Hepatocyte (in vitro differentiated cells): ENCODE measurements around the gene ADGRA1.

ENCODE experiments used
- EZH2 ChIP-seq: fragments of 200-600 bp; sonication (generic); IDR thresholded peaks from 2 replicates; pipeline ENCODE4 v1.6.1; 2016; ENCODE audit warnings: antibody characterized with exemption, mild to moderate bottlenecking, borderline replicate concordance
- TF ChIP-seq, protein P1 (sequence below): fragments of 200-600 bp; sonication (generic); IDR thresholded peaks from 2 replicates; pipeline ENCODE4 v1.5.1; 2016; ENCODE audit warnings: antibody characterized with exemption, mild to moderate bottlenecking; ENCODE audit not compliant: poor library complexity

DNA sequence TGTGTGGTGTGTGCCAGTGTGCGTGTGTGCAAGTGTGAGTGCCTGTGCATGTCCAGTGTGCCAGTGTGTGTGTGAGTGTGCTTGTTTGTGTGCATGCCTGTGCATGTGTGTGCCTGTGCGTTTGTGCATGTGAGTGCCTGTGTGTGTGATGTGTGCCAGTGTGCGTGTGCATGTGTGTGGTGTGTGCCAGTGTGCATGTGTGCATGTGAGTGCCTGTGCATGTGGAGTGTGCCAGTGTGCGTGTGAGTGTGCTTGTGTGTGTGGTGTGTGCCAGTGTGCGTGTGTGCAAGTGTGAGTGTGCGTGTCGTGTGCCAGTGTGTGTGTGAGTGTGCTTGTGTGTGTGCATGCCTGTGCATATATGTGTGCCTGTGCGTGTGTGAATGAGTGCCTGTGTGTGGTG is 33.8 kb downstream of the ADGRA1 start:
- TF ChIP-seq, protein P1, sequence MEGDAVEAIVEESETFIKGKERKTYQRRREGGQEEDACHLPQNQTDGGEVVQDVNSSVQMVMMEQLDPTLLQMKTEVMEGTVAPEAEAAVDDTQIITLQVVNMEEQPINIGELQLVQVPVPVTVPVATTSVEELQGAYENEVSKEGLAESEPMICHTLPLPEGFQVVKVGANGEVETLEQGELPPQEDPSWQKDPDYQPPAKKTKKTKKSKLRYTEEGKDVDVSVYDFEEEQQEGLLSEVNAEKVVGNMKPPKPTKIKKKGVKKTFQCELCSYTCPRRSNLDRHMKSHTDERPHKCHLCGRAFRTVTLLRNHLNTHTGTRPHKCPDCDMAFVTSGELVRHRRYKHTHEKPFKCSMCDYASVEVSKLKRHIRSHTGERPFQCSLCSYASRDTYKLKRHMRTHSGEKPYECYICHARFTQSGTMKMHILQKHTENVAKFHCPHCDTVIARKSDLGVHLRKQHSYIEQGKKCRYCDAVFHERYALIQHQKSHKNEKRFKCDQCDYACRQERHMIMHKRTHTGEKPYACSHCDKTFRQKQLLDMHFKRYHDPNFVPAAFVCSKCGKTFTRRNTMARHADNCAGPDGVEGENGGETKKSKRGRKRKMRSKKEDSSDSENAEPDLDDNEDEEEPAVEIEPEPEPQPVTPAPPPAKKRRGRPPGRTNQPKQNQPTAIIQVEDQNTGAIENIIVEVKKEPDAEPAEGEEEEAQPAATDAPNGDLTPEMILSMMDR: no peak
- no peak for TF ChIP-seq EZH2
